IMR-90 (cell line): Measurements from ENCODE around the gene PRKCE. TPM values are rescaled to one million over a fixed set of nuclear protein-coding genes. Genes with fewer than 3 reads are reported as not detected.

ENCODE experiments used
- ATAC-seq: fragments of 200-7000 bp; cut with Tn5 transposase; 2 replicates; pipeline ENCODE4 v1.9.1; 2020; ENCODE audit warnings: low read depth, mild to moderate bottlenecking, moderate library complexity
- BruUV-seq: library from RNA; stranded (reverse); fragments of 400-500 nt; replicated peaks from 2 replicates; lab custom pipeline; 2021; lab: Mats Ljungman, UMichigan
- CTCF ChIA-PET: fragments of 300-600 bp; formaldehyde crosslinking; extraction: SDS; loops from one replicate; lab custom pipeline; 2021; ENCODE audit warnings: antibody characterized with exemption; lab: Yijun Ruan, JAX
- POLR2A ChIA-PET: fragments of 300-600 bp; sonication (Branson Sonifier 250); formaldehyde crosslinking; loops from one replicate; lab custom pipeline; 2022; ENCODE audit warnings: antibody characterized with exemption; ENCODE audit not compliant: unreplicated experiment; lab: Charles Lee
- DNase-seq: peaks from one replicate; pipeline ENCODE4 v3.0.0; 2013
- H2AFZ ChIP-seq: replicated peaks from 2 replicates; pipeline ENCODE3; 2013; ENCODE audit warnings: low read length, mild to moderate bottlenecking; ENCODE audit not compliant: poor library complexity
- H2AK5ac ChIP-seq: 2 replicates; pipeline ENCODE4 v1.6.1; 2013; ENCODE audit warnings: low read depth, low read length, inconsistent platforms
- H2AK9ac ChIP-seq: replicated peaks from 2 replicates; pipeline ENCODE3; 2013; ENCODE audit warnings: mild to moderate bottlenecking, low read depth, low read length, moderate library complexity; ENCODE audit not compliant: poor library complexity
- H2BK120ac ChIP-seq: 2 replicates; pipeline ENCODE4 v1.6.1; 2013; ENCODE audit warnings: low read depth, low read length, inconsistent platforms
- H2BK15ac ChIP-seq: 3 replicates; pipeline ENCODE4 v1.6.1; 2013; ENCODE audit warnings: low read depth, low read length, inconsistent platforms
- H2BK20ac ChIP-seq: 2 replicates; pipeline ENCODE4 v1.6.1; 2013; ENCODE audit warnings: low read depth, mild to moderate bottlenecking, inconsistent platforms, low read length, moderate library complexity
- H2BK5ac ChIP-seq: 2 replicates; pipeline ENCODE4 v1.6.1; 2013; ENCODE audit warnings: mild to moderate bottlenecking, low read depth, low read length, inconsistent platforms; ENCODE audit not compliant: poor library complexity, severe bottlenecking
- H3K14ac ChIP-seq: replicated peaks from 2 replicates; pipeline ENCODE4 v1.6.1; 2013; ENCODE audit warnings: low read depth, low read length, inconsistent platforms
- H3K18ac ChIP-seq: 2 replicates; pipeline ENCODE4 v1.6.1; 2013; ENCODE audit warnings: low read depth, low read length, control low read depth
- H3K23ac ChIP-seq: 2 replicates; pipeline ENCODE4 v1.6.1; 2013; ENCODE audit warnings: low read depth, low read length, inconsistent platforms
- H3K27ac ChIP-seq: 2 replicates; pipeline ENCODE4 v1.5.1; 2013; ENCODE audit warnings: mild to moderate bottlenecking, control low read depth, low read length; ENCODE audit not compliant: insufficient read depth
- H3K27me3 ChIP-seq: 2 replicates; pipeline ENCODE4 v1.6.1; 2013; ENCODE audit warnings: low read length; ENCODE audit not compliant: control insufficient read depth, insufficient read depth
- H3K36me3 ChIP-seq: 2 replicates; pipeline ENCODE4 v1.6.1; 2013; ENCODE audit warnings: low read length, mixed read lengths; ENCODE audit not compliant: control insufficient read depth, insufficient read depth
- H3K4ac ChIP-seq: 2 replicates; pipeline ENCODE4 v1.6.1; 2013; ENCODE audit warnings: low read depth, low read length, inconsistent platforms
- H3K4me1 ChIP-seq: 2 replicates; pipeline ENCODE4 v1.6.1; 2013; ENCODE audit warnings: low read length, mixed read lengths; ENCODE audit not compliant: control insufficient read depth, insufficient read depth
- H3K4me2 ChIP-seq: 2 replicates; pipeline ENCODE4 v1.6.1; 2013; ENCODE audit warnings: low read depth, mild to moderate bottlenecking, control low read depth, low read length, moderate library complexity
- H3K4me3 ChIP-seq: 2 replicates; pipeline ENCODE4 v1.5.1; 2013; ENCODE audit warnings: low read depth, mild to moderate bottlenecking, control low read depth, low read length, moderate library complexity; ENCODE audit not compliant: insufficient read depth
- H3K56ac ChIP-seq: 2 replicates; pipeline ENCODE4 v1.6.1; 2013; ENCODE audit warnings: low read length, inconsistent platforms; ENCODE audit not compliant: insufficient read depth; ENCODE audit errors: extremely low read depth
- H3K79me1 ChIP-seq, 2 experiments: 2 replicates each; pipeline ENCODE4 v1.6.1; 2013; ENCODE audit warnings: low read length in 2 of 2, inconsistent platforms in 1 of 2, low read depth in 1 of 2
- H3K9ac ChIP-seq: 2 replicates; pipeline ENCODE4 v1.6.1; 2013; ENCODE audit warnings: low read depth, low read length, control low read depth
- H3K9me1 ChIP-seq: 2 replicates; pipeline ENCODE4 v1.6.1; 2013; ENCODE audit warnings: low read length, inconsistent platforms; ENCODE audit not compliant: insufficient read depth
- H3K9me3 ChIP-seq: 2 replicates; pipeline ENCODE4 v1.6.1; 2013; ENCODE audit warnings: low read length; ENCODE audit not compliant: control insufficient read depth, insufficient read depth
- H4K20me1 ChIP-seq: 2 replicates; pipeline ENCODE4 v1.6.1; 2013; ENCODE audit warnings: low read length, inconsistent platforms; ENCODE audit not compliant: insufficient read depth
- H4K5ac ChIP-seq: 2 replicates; pipeline ENCODE4 v1.6.1; 2013; ENCODE audit warnings: mild to moderate bottlenecking, low read depth, low read length, control low read depth
- H4K8ac ChIP-seq, 2 experiments: 2 replicates each; pipeline ENCODE4 v1.6.1; 2013; ENCODE audit warnings: low read depth in 2 of 2, low read length in 2 of 2, control low read depth in 1 of 2, inconsistent platforms in 1 of 2
- H4K91ac ChIP-seq: 2 replicates; pipeline ENCODE4 v1.6.1; 2013; ENCODE audit warnings: low read depth, low read length, inconsistent platforms; ENCODE audit not compliant: insufficient read depth
- MAFK ChIP-seq: IDR thresholded peaks from 2 replicates; pipeline ENCODE4 v1.6.1; 2012; ENCODE audit warnings: low read depth, low read length, improper control_type of control experiment
- NFE2L2 ChIP-seq: fragments of 150-350 bp; IDR thresholded peaks from 2 replicates; pipeline ENCODE4 v1.6.1; 2016; ENCODE audit warnings: low read depth, mild to moderate bottlenecking, low read length
- POLR2A ChIP-seq: IDR thresholded peaks from 2 replicates; pipeline ENCODE4 v1.6.1; 2012; ENCODE audit warnings: mild to moderate bottlenecking, low read depth, low read length
- RCOR1 ChIP-seq: IDR thresholded peaks from 2 replicates; pipeline ENCODE4 v1.6.1; 2012; ENCODE audit warnings: mild to moderate bottlenecking, low read length, improper control_type of control experiment; ENCODE audit not compliant: insufficient replicate concordance
- RFX5 ChIP-seq: IDR thresholded peaks from 2 replicates; pipeline ENCODE4 v1.8.0; 2012; ENCODE audit warnings: low read depth, mild to moderate bottlenecking, low read length, moderate library complexity
- WGBS, 2 experiments: methylation state at CpG; one replicate each; pipeline versions ENCODE4 v1.1.5 to v1.1.7; 2013; ENCODE audit warnings: missing lambda C conversion rate in 2 of 2; ENCODE audit not compliant: insufficient read length in 1 of 2; ENCODE audit errors: extremely low coverage in 2 of 2; 5-methylcytosine and 5-hydroxymethylcytosine counted together
- dilution Hi-C: fragments of 300-500 bp; cut with HindIII; formaldehyde crosslinking; loops from one replicate; pipeline ENCODE4 v1.14.3; 2018; ENCODE audit warnings: low sequenced_read_pairs; ENCODE audit not compliant: unreplicated experiment
- in situ Hi-C: fragments of 300-500 bp; cut with MboI; formaldehyde crosslinking; loops from 3 replicates; pipeline ENCODE4 v1.14.3; 2019; ENCODE audit warnings: low sequenced_read_pairs, inconsistent platforms, mixed read lengths
- intact Hi-C: fragments of 100-400 bp; cut with micrococcal nuclease; formaldehyde crosslinking; loops from 2 replicates; pipeline ENCODE4 v1.10.0; 2022
- polyA plus RNA-seq, 3 experiments: library from polyadenylated mRNA; depleted of rRNA; stranded (reverse); fragments of >200 nt; gene quantifications; 2 replicates each; pipeline ENCODE4 v1.2.3, GENCODE V29; 2012; ENCODE audit warnings: low replicate concordance in 1 of 3
- total RNA-seq: library from RNA; depleted of rRNA; stranded (reverse); fragments of >200 nt; gene quantifications from 2 replicates; pipeline ENCODE4 v1.2.3, GENCODE V29; 2012

The PRKCE gene
- total and polyA plus RNA-seq, 2 of the 4 experiments (the other 2 are of a cell fraction) = 8.1 to 32.4 TPM

GRCh38 chr2:46145017-46145416, 493.5 kb downstream of the PRKCE start:
- dilution Hi-C loops (no loop called here), in situ Hi-C loops (no loop called here), intact Hi-C loops (no loop called here)
- no peak overlapping the region for H3K18ac ChIP-seq
- H3K14ac ChIP-seq = no peak overlapping the region
- CTCF ChIA-PET = no interaction called here
- 0 out of 2 replicates have a peak, but pooled peaks cover 3% of the 10 kb centered on the region for H4K20me1 ChIP-seq
- no peak overlapping the region for H3K27ac ChIP-seq
- H4K5ac ChIP-seq = no peak overlapping the region
- H3K27me3 ChIP-seq = no peaks in the 10 kb centered on the region
- no peak overlapping the region for H3K56ac ChIP-seq
- DNase-seq = no peak
- H3K79me1 ChIP-seq = peaks cover 6 to 23% of the 10 kb centered on the region in 2 experiments; a peak in 3 of 4 replicates
- H2AK5ac ChIP-seq = no peak overlapping the region
- no peak overlapping the region for H3K23ac ChIP-seq
- H3K4ac ChIP-seq = no peak overlapping the region
- H4K91ac ChIP-seq = no peak overlapping the region
- no peak for TF ChIP-seq POLR2A
- no peak for TF ChIP-seq NFE2L2
- no peak for TF ChIP-seq RCOR1
- TF ChIP-seq MAFK = no peak
- TF ChIP-seq RFX5 = no peak
- H3K4me1 ChIP-seq = peaks cover 12% of the 10 kb centered on the region
- H3K9me3 ChIP-seq = no peaks in the 10 kb centered on the region
- no peak overlapping the region for H3K9ac ChIP-seq
- no peak overlapping the region for H3K4me3 ChIP-seq
- H3K36me3 ChIP-seq = peaks cover 2% of the 10 kb centered on the region; the same call in 1 of the 2 replicates
- H2AFZ ChIP-seq = no peak overlapping the region
- H2BK20ac ChIP-seq = no peak overlapping the region
- 100% methylated on average over 1 of the region's 5 CpGs; no CpG with 5 or more reads in 1 of the 2 experiments for WGBS, 2 experiments
- POLR2A ChIA-PET = no interaction called here
- H2AK9ac ChIP-seq = no peak overlapping the region
- no peak overlapping the region for H2BK15ac ChIP-seq
- ATAC-seq = no peak
- H2BK120ac ChIP-seq = no peak overlapping the region
- no peak overlapping the region for H3K4me2 ChIP-seq
- no peak overlapping the region for H2BK5ac ChIP-seq
- H4K8ac ChIP-seq = no peak overlapping the region
- H3K9me1 ChIP-seq = peaks cover 3% of the 10 kb centered on the region; the same call in 1 of the 2 replicates
- no TSS peak for BruUV-seq
